HCT116 (cell line): Measurements from ENCODE around the gene USP53. TPM values are rescaled to one million over a fixed set of nuclear protein-coding genes. Genes with fewer than 3 reads are reported as not detected.

Experiments used
- ATAC-seq: fragments of 200-7000 bp; cut with Tn5 transposase; 2 replicates; pipeline ENCODE4 v1.9.1; 2020; ENCODE audit warnings: mild to moderate bottlenecking, moderate library complexity
- BruUV-seq: library from RNA; stranded (reverse); fragments of 400-500 nt; replicated peaks from 2 replicates; lab custom pipeline; 2021; lab: Mats Ljungman, UMichigan
- CTCF ChIA-PET: fragments of 300-600 bp; sonication (Branson Sonifier 250); formaldehyde crosslinking; loops from one replicate; lab custom pipeline; 2021; ENCODE audit warnings: antibody characterized with exemption; lab: Charles Lee
- POLR2A ChIA-PET: fragments of 300-600, 350-600 bp; sonication (Branson Sonifier 250); formaldehyde crosslinking; loops from one replicate; lab custom pipeline; 2021; ENCODE audit warnings: antibody characterized with exemption; lab: Charles Lee
- RAD21 ChIA-PET, 2 experiments: fragments of 300-600 bp; sonication (Branson Sonifier 250); formaldehyde crosslinking; loops; one replicate each; lab custom pipeline; 2023; ENCODE audit warnings: low total read pairs in 2 of 2; ENCODE audit not compliant: uncharacterized antibody in 2 of 2, unreplicated experiment in 2 of 2, low non-redundant PET in 1 of 2; lab: Charles Lee
- DNase-seq: peaks from one replicate; pipeline ENCODE4 v3.0.0-alpha.2; 2010; ENCODE audit warnings: low read depth, low spot score
- H2AFZ ChIP-seq: fragments of 200-600 bp; shearing (Covaris generic), sonication (generic); 2 replicates; pipeline ENCODE4 v1.6.1; 2017; ENCODE audit warnings: low read depth, mixed run types, mixed read lengths, antibody characterized with exemption, low read length; ENCODE audit not compliant: poor library complexity, severe bottlenecking
- H3K27ac ChIP-seq: 2 replicates; pipeline ENCODE4 v1.5.1; 2012; ENCODE audit warnings: low read depth, low read length
- H3K27me3 ChIP-seq: fragments of 200-600 bp; sonication (generic); 2 replicates; pipeline ENCODE4 v1.6.1; 2016; ENCODE audit warnings: mixed run types, low read length, mixed read lengths; ENCODE audit not compliant: insufficient read depth
- H3K36me3 ChIP-seq, 2 experiments: fragments of 200-500 bp in 1 of 2; fragments of 200-600 bp in 1 of 2; sonication (Bioruptor generic) in 1 of 2; sonication (generic) in 1 of 2; 2 replicates each; pipeline versions ENCODE4 v1.5.1 to v1.6.1; 2014 to 2016; ENCODE audit warnings: low read length in 2 of 2, inconsistent platforms in 1 of 2, mixed read lengths in 1 of 2, mixed run types in 1 of 2; ENCODE audit not compliant: insufficient read depth in 2 of 2, control insufficient read depth in 1 of 2
- H3K4me1 ChIP-seq, 2 experiments: fragments of 200-600 bp in 1 of 2; sonication (generic) in 1 of 2; 2 replicates each; pipeline versions ENCODE4 v1.5.1 to v1.6.1; 2012 to 2017; ENCODE audit warnings: low read length in 2 of 2, inconsistent platforms in 1 of 2, mild to moderate bottlenecking in 1 of 2, mixed read lengths in 1 of 2, mixed run types in 1 of 2, moderate library complexity in 1 of 2; ENCODE audit not compliant: insufficient read depth in 2 of 2, control insufficient read depth in 1 of 2
- H3K4me2 ChIP-seq: fragments of 200-600 bp; sonication (generic); 2 replicates; pipeline ENCODE4 v1.6.1; 2017; ENCODE audit warnings: mixed run types, low read length, mixed read lengths
- H3K4me3 ChIP-seq, 2 experiments: fragments of 200-600 bp in 1 of 2; sonication (generic) in 1 of 2; replicated peaks in 1 of 2; 2 replicates each; pipeline ENCODE4 v1.5.1; 2011 to 2016; ENCODE audit warnings: low read length in 2 of 2, control low read depth in 1 of 2, low read depth in 1 of 2, mild to moderate bottlenecking in 1 of 2, mixed read lengths in 1 of 2, mixed run types in 1 of 2
- H3K79me2 ChIP-seq: fragments of 200-600 bp; sonication (generic); 2 replicates; pipeline ENCODE4 v1.6.1; 2017; ENCODE audit warnings: mild to moderate bottlenecking, mixed run types, low read length, moderate library complexity, mixed read lengths; ENCODE audit not compliant: insufficient read depth
- H3K9ac ChIP-seq: fragments of 200-600 bp; sonication (generic); 2 replicates; pipeline ENCODE4 v1.6.1; 2016; ENCODE audit warnings: low read length, mixed read lengths
- H3K9me2 ChIP-seq: fragments of 200-600 bp; sonication (generic), shearing (Covaris generic); 2 replicates; pipeline ENCODE4 v1.6.1; 2017; ENCODE audit warnings: mixed run types, mild to moderate bottlenecking, moderate library complexity; ENCODE audit not compliant: insufficient read depth
- H3K9me3 ChIP-seq, 2 experiments: fragments of 200-500 bp in 1 of 2; fragments of 200-600 bp in 1 of 2; sonication (Bioruptor generic) in 1 of 2; sonication (generic) in 1 of 2; 2 replicates each; pipeline ENCODE4 v1.6.1; 2014 to 2017; ENCODE audit warnings: low read length in 2 of 2, mixed read lengths in 2 of 2, inconsistent platforms in 1 of 2, low read depth in 1 of 2, mild to moderate bottlenecking in 1 of 2, mixed run types in 1 of 2, moderate library complexity in 1 of 2; ENCODE audit not compliant: control insufficient read depth in 1 of 2, insufficient read depth in 1 of 2
- H4K20me1 ChIP-seq: fragments of 200-600 bp; sonication (generic), shearing (Covaris generic); 2 replicates; pipeline ENCODE4 v1.6.1; 2017; ENCODE audit warnings: mixed run types, mild to moderate bottlenecking, moderate library complexity; ENCODE audit not compliant: insufficient read depth
- ATF3 ChIP-seq: IDR thresholded peaks from 2 replicates; pipeline ENCODE4 v1.6.1; 2012
- CBX3 ChIP-seq: IDR thresholded peaks from 2 replicates; pipeline ENCODE4 v1.6.1; 2012; ENCODE audit warnings: low read depth
- CEBPB ChIP-seq: IDR thresholded peaks from 2 replicates; pipeline ENCODE4 v1.6.1; 2012; ENCODE audit warnings: low read depth
- CTCF ChIP-seq, 3 experiments: fragments of 200-600 bp in 1 of 3; sonication (generic) in 1 of 3; IDR thresholded peaks in 2 of 3; conservative IDR thresholded peaks in 1 of 3; 2 replicates each; pipeline ENCODE4 v1.5.1; 2012 to 2017; ENCODE audit warnings: low read depth in 2 of 3, low read length in 2 of 3, antibody characterized with exemption in 1 of 3, borderline replicate concordance in 1 of 3, control low read depth in 1 of 3, mild to moderate bottlenecking in 1 of 3, mixed read lengths in 1 of 3, mixed run types in 1 of 3, moderate library complexity in 1 of 3; ENCODE audit not compliant: insufficient read depth in 1 of 3
- EGR1 ChIP-seq: IDR thresholded peaks from 2 replicates; pipeline ENCODE4 v1.6.1; 2012; ENCODE audit warnings: low read depth
- ELF1 ChIP-seq: IDR thresholded peaks from 2 replicates; pipeline ENCODE4 v1.6.1; 2012; ENCODE audit warnings: low read depth, borderline replicate concordance
- EZH2 ChIP-seq: fragments of 200-600 bp; sonication (generic); IDR thresholded peaks from 2 replicates; pipeline ENCODE4 v1.6.1; 2017; ENCODE audit warnings: antibody characterized with exemption, mixed run types
- FOSL1 ChIP-seq: IDR thresholded peaks from 2 replicates; pipeline ENCODE4 v1.6.1; 2012; ENCODE audit warnings: low read depth
- JUND ChIP-seq: IDR thresholded peaks from 2 replicates; pipeline ENCODE4 v1.6.1; 2012
- MAX ChIP-seq: IDR thresholded peaks from 2 replicates; pipeline ENCODE4 v1.6.1; 2012
- POLR2AphosphoS5 ChIP-seq: IDR thresholded peaks from 2 replicates; pipeline ENCODE4 v1.6.1; 2011; ENCODE audit warnings: mild to moderate bottlenecking, low read depth, low read length, moderate library complexity
- RAD21 ChIP-seq: IDR thresholded peaks from 2 replicates; pipeline ENCODE4 v1.6.1; 2012; ENCODE audit warnings: low read depth, mild to moderate bottlenecking
- SP1 ChIP-seq: IDR thresholded peaks from 2 replicates; pipeline ENCODE4 v1.6.1; 2012; ENCODE audit warnings: low read depth
- TCF7L2 ChIP-seq: IDR thresholded peaks from 2 replicates; pipeline ENCODE4 v1.7.0; 2011; ENCODE audit warnings: borderline replicate concordance, inconsistent platforms; ENCODE audit not compliant: insufficient read depth, insufficient read length; ENCODE audit errors: extremely low read depth
- ZBTB33 ChIP-seq: IDR thresholded peaks from 2 replicates; pipeline ENCODE4 v1.6.1; 2011; ENCODE audit warnings: mild to moderate bottlenecking, low read length, moderate library complexity; ENCODE audit not compliant: insufficient replicate concordance; ENCODE audit errors: extremely low read depth
- ZFX ChIP-seq: fragments of 450-650 bp; IDR thresholded peaks from 2 replicates; pipeline ENCODE4 v1.6.1; 2017
- ZNF274 ChIP-seq: fragments of 200-500 bp; sonication (Bioruptor generic); IDR thresholded peaks from 2 replicates; pipeline ENCODE4 v1.6.1; 2014; ENCODE audit warnings: mild to moderate bottlenecking, low read depth, low read length, inconsistent platforms
- intact Hi-C: fragments of 100-400 bp; cut with micrococcal nuclease; formaldehyde crosslinking; loops from 2 replicates; pipeline ENCODE4 v1.10.0; 2022
- total RNA-seq: library from RNA; stranded (reverse); gene quantifications from one replicate; pipeline ENCODE4 v1.2.1, GENCODE V29; 2021; ENCODE audit not compliant: unreplicated experiment

Gene USP53
- total RNA-seq, 1 experiment from 2014 or later = 22.0 TPM

- Histone ChIP-seq H3K9me2 (no peaks in the 10 kb centered on the region), H3K4me2 (no peak overlapping the region), H3K9ac (no peak overlapping the region), H3K27me3 (no peaks in the 10 kb centered on the region), H3K79me2 (no peaks in the 10 kb centered on the region), H3K4me1 (no peaks in the 10 kb centered on the region), H4K20me1 (no peaks in the 10 kb centered on the region), H3K36me3 (peaks cover 0 to 21% of the 10 kb centered on the region in 2 experiments), H3K4me3 (no peak overlapping the region), H2AFZ (no peak overlapping the region), H3K27ac (no peak overlapping the region), H3K9me3 (no peaks in the 10 kb centered on the region)
- DNase-seq = no peak
- intact Hi-C loops = no loop called here
- BruUV-seq = no TSS peak
- ATAC-seq = no peak
- TF ChIP-seq CBX3 (no peak), EGR1 (no peak), JUND (no peak)
- ChIA-PET POLR2A (no interaction called here), CTCF (no interaction called here), RAD21 (no interaction called here)
These were observed 56.0 kb downstream of the USP53 start for GRCh38 chr4:119268466-119268865.

- Histone ChIP-seq H3K9ac (no peak overlapping the region), H3K4me2 (no peak overlapping the region), H2AFZ (no peak overlapping the region), H3K9me3 (no peaks in the 10 kb centered on the region), H3K27me3 (no peaks in the 10 kb centered on the region), H4K20me1 (no peaks in the 10 kb centered on the region), H3K27ac (no peak overlapping the region), H3K79me2 (no peaks in the 10 kb centered on the region), H3K36me3 (peaks cover 0 to 21% of the 10 kb centered on the region in 2 experiments), H3K4me3 (no peak overlapping the region), H3K4me1 (no peaks in the 10 kb centered on the region), H3K9me2 (no peaks in the 10 kb centered on the region)
- ChIA-PET CTCF (no interaction called here), RAD21 (no interaction called here), POLR2A (no interaction called here)
- TF ChIP-seq ZFX (no peak), CEBPB (no peak), MAX (no peak), RAD21 (no peak), POLR2AphosphoS5 (no peak), SP1 (no peak), ELF1 (no peak), ZBTB33 (no peak), TCF7L2 (no peak), FOSL1 (no peak), ZNF274 (no peak), ATF3 (no peak), EZH2 (no peak), JUND (no peak), CTCF (IDR thresholded peaks at IDR 0.05 in 2 of 3, conservative IDR thresholded peaks at IDR 0.05 in 1 of 3; ENCODE audit: borderline replicate concordance in 1 of 3, insufficient read depth in 1 of 3, low read depth in 2 of 3, low read length in 2 of 3) (no peak)
- ATAC-seq (no peak), DNase-seq (no peak)
- BruUV-seq = no TSS peak
- intact Hi-C loops = no loop called here
These were observed 59.0 kb downstream of the USP53 start for GRCh38 chr4:119271361-119272085.
